H1 (cell line): ENCODE results near the gene FBXL12. TPM values are rescaled to one million over a fixed set of nuclear protein-coding genes. Genes with fewer than 3 reads are reported as not detected.

ENCODE experiments used
- CTCF ChIA-PET: fragments of 300-600 bp; sonication (Branson Sonifier 250); formaldehyde crosslinking; loops from one replicate; lab custom pipeline; 2021; ENCODE audit not compliant: partially characterized antibody; lab: Charles Lee
- POLR2A ChIA-PET: fragments of 300-600 bp; sonication (Branson Sonifier 250); formaldehyde crosslinking; loops from one replicate; lab custom pipeline; 2021; ENCODE audit warnings: inconsistent platforms; ENCODE audit not compliant: partially characterized antibody; lab: Charles Lee
- DNase-seq, 2 experiments: peaks; one replicate each; pipeline versions ENCODE4 v3.0.0 to v3.0.0-alpha.2; 2010 to 2022; ENCODE audit warnings: low spot score in 2 of 2, low read depth in 1 of 2, mixed read lengths in 1 of 2
- FAIRE-seq: peaks from 2 replicates; lab custom pipeline; 2011; peaks lifted over from hg19 to GRCh38; lab: Jason Lieb, UNC
- H2AFZ ChIP-seq: 2 replicates; pipeline ENCODE4 v1.8.1; 2012; ENCODE audit warnings: low read length, inconsistent platforms
- H2AK5ac ChIP-seq: 2 replicates; pipeline ENCODE4 v1.6.1; 2013; ENCODE audit warnings: low read depth, low read length
- H2BK120ac ChIP-seq: replicated peaks from 2 replicates; pipeline ENCODE3; 2013; ENCODE audit warnings: low read depth, low read length, inconsistent platforms
- H2BK12ac ChIP-seq: 2 replicates; pipeline ENCODE4 v1.6.1; 2013; ENCODE audit warnings: low read depth, low read length
- H2BK15ac ChIP-seq: 2 replicates; pipeline ENCODE4 v1.6.1; 2013; ENCODE audit warnings: low read length
- H2BK20ac ChIP-seq: 2 replicates; pipeline ENCODE4 v1.6.1; 2013; ENCODE audit warnings: low read length
- H2BK5ac ChIP-seq: 2 replicates; pipeline ENCODE4 v1.6.1; 2013; ENCODE audit warnings: low read depth, low read length
- H3K14ac ChIP-seq: 2 replicates; pipeline ENCODE4 v1.6.1; 2013; ENCODE audit warnings: inconsistent platforms; ENCODE audit not compliant: insufficient read length
- H3K18ac ChIP-seq: 2 replicates; pipeline ENCODE4 v1.6.1; 2013; ENCODE audit warnings: low read length; ENCODE audit errors: extremely low read depth
- H3K23ac ChIP-seq: 2 replicates; pipeline ENCODE4 v1.6.1; 2013; ENCODE audit warnings: inconsistent platforms; ENCODE audit not compliant: insufficient read length
- H3K23me2 ChIP-seq: 2 replicates; pipeline ENCODE4 v1.6.1; 2013; ENCODE audit warnings: low read depth, low read length
- H3K27ac ChIP-seq: 2 replicates; pipeline ENCODE4 v1.6.1; 2011; ENCODE audit warnings: low read depth, low read length, inconsistent platforms
- H3K27me3 ChIP-seq, 4 experiments: replicated peaks in 1 of 4; 1 replicate in 1 of 4; 2 replicates in 3 of 4; pipeline versions ENCODE4 v1.6.1 to v1.8.1; 2011 to 2013; ENCODE audit warnings: low read length in 3 of 4, mild to moderate bottlenecking in 3 of 4, inconsistent platforms in 2 of 4, mixed read lengths in 2 of 4, moderate library complexity in 1 of 4; ENCODE audit not compliant: control insufficient read depth in 3 of 4, insufficient read depth in 3 of 4; ENCODE audit errors: extremely low read depth in 1 of 4
- H3K36me3 ChIP-seq, 4 experiments: 2 replicates each; pipeline versions ENCODE4 v1.6.1 to v1.8.1; 2011 to 2013; ENCODE audit warnings: mild to moderate bottlenecking in 4 of 4, low read length in 3 of 4, moderate library complexity in 2 of 4, control low read depth in 1 of 4, inconsistent platforms in 1 of 4; ENCODE audit not compliant: insufficient read depth in 4 of 4, control insufficient read depth in 2 of 4
- H3K4ac ChIP-seq: replicated peaks from 2 replicates; pipeline ENCODE3; 2013; ENCODE audit warnings: low read length, low read depth, mixed read lengths, inconsistent platforms; ENCODE audit not compliant: insufficient read length
- H3K4me1 ChIP-seq, 4 experiments: replicated peaks in 1 of 4; 1 replicate in 1 of 4; 2 replicates in 3 of 4; pipeline versions ENCODE4 v1.6.1 to v1.8.1; 2011 to 2013; ENCODE audit warnings: low read length in 3 of 4, inconsistent platforms in 2 of 4, mixed read lengths in 1 of 4; ENCODE audit not compliant: insufficient read depth in 4 of 4, control insufficient read depth in 3 of 4
- H3K4me2 ChIP-seq, 2 experiments: 2 replicates each; pipeline versions ENCODE4 v1.6.1 to v1.8.1; 2011 to 2013; ENCODE audit warnings: low read depth in 2 of 2, low read length in 2 of 2, control low read depth in 1 of 2, inconsistent platforms in 1 of 2, mild to moderate bottlenecking in 1 of 2; ENCODE audit not compliant: insufficient read depth in 1 of 2
- H3K4me3 ChIP-seq, 4 experiments: fragments of 200-600, 300-600 bp in 1 of 4; sonication (generic), shearing (Covaris generic), sonication (Bioruptor Twin) in 1 of 4; 2 replicates each; pipeline versions ENCODE4 v1.5.1 to v1.8.1; 2011 to 2016; ENCODE audit warnings: low read length in 4 of 4, low read depth in 3 of 4, control low read depth in 2 of 4, inconsistent platforms in 2 of 4, mild to moderate bottlenecking in 2 of 4, mixed read lengths in 1 of 4, moderate library complexity in 1 of 4; ENCODE audit not compliant: insufficient read depth in 2 of 4; ENCODE audit errors: extremely low read depth in 1 of 4
- H3K56ac ChIP-seq: replicated peaks from 2 replicates; pipeline ENCODE3; 2013; ENCODE audit warnings: low read depth, mild to moderate bottlenecking, mixed read lengths, low read length, inconsistent platforms; ENCODE audit not compliant: insufficient read length
- H3K79me1 ChIP-seq: 2 replicates; pipeline ENCODE4 v1.6.1; 2013; ENCODE audit warnings: low read depth, low read length, control low read depth
- H3K79me2 ChIP-seq, 2 experiments: 2 replicates each; pipeline versions ENCODE4 v1.6.1 to v1.8.1; 2012 to 2013; ENCODE audit warnings: low read length in 2 of 2, mild to moderate bottlenecking in 2 of 2, inconsistent platforms in 1 of 2; ENCODE audit not compliant: insufficient read depth in 2 of 2, control insufficient read depth in 1 of 2
- H3K9ac ChIP-seq, 4 experiments: replicated peaks in 1 of 4; 1 replicate in 1 of 4; 2 replicates in 3 of 4; pipeline versions ENCODE4 v1.6.1 to v1.8.1; 2011 to 2013; ENCODE audit warnings: low read depth in 3 of 4, low read length in 3 of 4, control low read depth in 2 of 4, mild to moderate bottlenecking in 2 of 4, moderate library complexity in 2 of 4, inconsistent platforms in 1 of 4; ENCODE audit errors: extremely low read depth in 1 of 4
- H3K9me3 ChIP-seq, 2 experiments: 2 replicates each; pipeline versions ENCODE4 v1.6.1 to v1.8.1; 2012 to 2013; ENCODE audit warnings: mild to moderate bottlenecking in 2 of 2, moderate library complexity in 2 of 2, control low read depth in 1 of 2, inconsistent platforms in 1 of 2, low read depth in 1 of 2, low read length in 1 of 2, mixed read lengths in 1 of 2; ENCODE audit not compliant: insufficient read depth in 2 of 2
- H4K20me1 ChIP-seq, 2 experiments: replicated peaks in 1 of 2; 2 replicates each; pipeline versions ENCODE3 to v1.8.1; 2011 to 2013; ENCODE audit warnings: inconsistent platforms in 2 of 2, low read length in 2 of 2, mild to moderate bottlenecking in 1 of 2; ENCODE audit not compliant: insufficient read depth in 2 of 2, control insufficient read depth in 1 of 2
- H4K5ac ChIP-seq: 2 replicates; pipeline ENCODE4 v1.6.1; 2013; ENCODE audit warnings: low read length, low read depth, mixed read lengths, inconsistent platforms; ENCODE audit not compliant: insufficient read length
- H4K8ac ChIP-seq: 2 replicates; pipeline ENCODE4 v1.8.0; 2013; ENCODE audit warnings: mild to moderate bottlenecking, moderate library complexity, low read length, inconsistent platforms; ENCODE audit not compliant: insufficient read depth; ENCODE audit errors: extremely low read depth
- H4K91ac ChIP-seq: replicated peaks from 2 replicates; pipeline ENCODE3; 2013; ENCODE audit warnings: low read length, mixed read lengths, inconsistent platforms; ENCODE audit not compliant: insufficient read length
- EZH2 ChIP-seq: fragments of 200-600 bp; sonication (generic); IDR thresholded peaks from 2 replicates; pipeline ENCODE4 v1.7.1; 2012; ENCODE audit warnings: low read depth, mild to moderate bottlenecking, moderate library complexity, low read length, inconsistent platforms; ENCODE audit not compliant: severe bottlenecking
- HDAC6 ChIP-seq: IDR thresholded peaks from one replicate; pipeline ENCODE4 v1.7.1; 2012; ENCODE audit warnings: low read depth, mild to moderate bottlenecking, inconsistent platforms, low read length, moderate library complexity
- KDM1A ChIP-seq: fragments of 200-600, 300-600 bp; sonication (generic); IDR thresholded peaks from 2 replicates; pipeline ENCODE4 v1.7.1; 2016; ENCODE audit warnings: mild to moderate bottlenecking, low read length, borderline replicate concordance
- NANOG ChIP-seq: IDR thresholded peaks from 2 replicates; pipeline ENCODE4 v1.6.1; 2011; ENCODE audit warnings: low read length, low read depth, mild to moderate bottlenecking, inconsistent platforms; ENCODE audit not compliant: insufficient read depth, poor library complexity, severe bottlenecking
- RNF2 ChIP-seq: fragments of 200-900, 300-1000 bp; sonication (generic); IDR thresholded peaks from 2 replicates; pipeline ENCODE4 v1.7.1; 2016; ENCODE audit warnings: borderline replicate concordance, low read depth, mild to moderate bottlenecking, antibody characterized with exemption, low read length; ENCODE audit not compliant: poor library complexity, severe bottlenecking; ENCODE audit errors: missing control alignments
- RXRA ChIP-seq: IDR thresholded peaks from 2 replicates; pipeline ENCODE4 v1.6.1; 2011; ENCODE audit warnings: low read depth, mild to moderate bottlenecking, low read length, moderate library complexity; ENCODE audit not compliant: insufficient read depth
- WGBS, 2 experiments: shearing (Covaris generic) in 1 of 2; methylation state at CpG; one replicate each; pipeline versions ENCODE4 v1.1.6 to v1.1.7; 2013 to 2015; ENCODE audit warnings: low lambda C conversion rate in 2 of 2, mixed read lengths in 2 of 2, inconsistent platforms in 1 of 2, low coverage in 1 of 2, missing lambda C conversion rate in 1 of 2; ENCODE audit not compliant: insufficient replicate concordance in 2 of 2, insufficient coverage in 1 of 2, insufficient read length in 1 of 2; ENCODE audit errors: extremely low coverage in 1 of 2, missing lambda C conversion rate in 1 of 2; 5-methylcytosine and 5-hydroxymethylcytosine counted together
- polyA plus RNA-seq, 7 experiments: library from polyadenylated mRNA; depleted of rRNA in 3 of 7; stranded (reverse) in 5 of 7; unstranded in 2 of 7; fragments of >200 nt in 5 of 7; fragments of 200-250 nt in 2 of 7; gene quantifications; 1 replicate in 5 of 7; 2 replicates in 1 of 7; 4 replicates in 1 of 7; pipeline versions ENCODE4 v1.2.1 to v1.2.3, GENCODE V29; 2011 to 2013; ENCODE audit warnings: missing spikeins in 2 of 7, mixed read lengths in 2 of 7
- total RNA-seq: library from RNA; stranded (reverse); fragmentation: NEBNext Ultra II Directional; extraction: Animal tissue kit (Norgen Biotek cat#: 25700); gene quantifications from 2 replicates; pipeline ENCODE4 v1.2.1, GENCODE V29; 2021
- TF ChIP-seq, protein P1 (sequence below): IDR thresholded peaks from 2 replicates; pipeline ENCODE4 v1.6.1; 2011; ENCODE audit warnings: low read length, improper control_type of control experiment
- TF ChIP-seq, protein P2 (sequence below): IDR thresholded peaks from 2 replicates; pipeline ENCODE4 v1.6.1; 2011; ENCODE audit warnings: low read depth, mild to moderate bottlenecking, low read length; ENCODE audit not compliant: insufficient read depth

The FBXL12 gene
- total and polyA plus RNA-seq, 2 of the 8 experiments (the other 6 are each of a cell fraction or from before 2014, with no cell fraction given) = 24.6 to 62.3 TPM

DNA sequence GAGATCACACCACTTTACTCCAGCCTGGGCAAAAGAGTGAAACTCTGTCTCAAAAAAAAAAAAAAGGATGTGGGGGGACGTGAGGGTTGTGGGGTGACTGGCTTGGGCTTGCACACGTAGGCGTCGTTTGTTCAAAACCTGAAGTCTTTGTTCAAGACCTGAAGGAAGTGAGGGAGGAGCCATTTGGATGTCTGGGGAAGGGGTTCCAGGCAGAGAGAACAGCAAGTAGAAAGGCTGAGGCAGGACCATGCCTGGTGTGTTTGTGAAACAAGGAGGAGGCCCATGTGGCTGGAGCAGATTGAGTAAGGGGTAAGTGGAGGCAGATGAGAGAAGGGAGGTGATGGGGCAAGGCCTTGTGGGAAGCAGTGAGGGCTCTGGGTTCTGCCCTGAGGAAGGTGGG lies 44.1 kb upstream of the FBXL12 start:
- no peak overlapping the region for H3K14ac ChIP-seq
- H3K4ac ChIP-seq = no peak overlapping the region
- peak overlapping the region; percentile 16; the same call in 1 of the 2 replicates for H2BK15ac ChIP-seq
- no peak overlapping the region for H4K91ac ChIP-seq
- WGBS, 2 experiments = 94% methylated on average over 4 of the region's 4 CpGs; no CpG with 5 or more reads in 1 of the 2 experiments
- H3K9ac ChIP-seq = no peak overlapping the region
- TF ChIP-seq RXRA (no peak), KDM1A (peak; percentile 24; the same call in 1 of the 2 replicates), NANOG (no peak), RNF2 (no peak), EZH2 (no peak), HDAC6 (no peak)
- TF ChIP-seq, protein P1, sequence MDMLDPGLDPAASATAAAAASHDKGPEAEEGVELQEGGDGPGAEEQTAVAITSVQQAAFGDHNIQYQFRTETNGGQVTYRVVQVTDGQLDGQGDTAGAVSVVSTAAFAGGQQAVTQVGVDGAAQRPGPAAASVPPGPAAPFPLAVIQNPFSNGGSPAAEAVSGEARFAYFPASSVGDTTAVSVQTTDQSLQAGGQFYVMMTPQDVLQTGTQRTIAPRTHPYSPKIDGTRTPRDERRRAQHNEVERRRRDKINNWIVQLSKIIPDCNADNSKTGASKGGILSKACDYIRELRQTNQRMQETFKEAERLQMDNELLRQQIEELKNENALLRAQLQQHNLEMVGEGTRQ = no peak
- TF ChIP-seq, protein P2, sequence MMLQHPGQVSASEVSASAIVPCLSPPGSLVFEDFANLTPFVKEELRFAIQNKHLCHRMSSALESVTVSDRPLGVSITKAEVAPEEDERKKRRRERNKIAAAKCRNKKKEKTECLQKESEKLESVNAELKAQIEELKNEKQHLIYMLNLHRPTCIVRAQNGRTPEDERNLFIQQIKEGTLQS = no peak
- H3K9me3 ChIP-seq = no peaks in the 10 kb centered on the region
- no peak overlapping the region for H2BK12ac ChIP-seq
- no peak overlapping the region for H3K4me2 ChIP-seq
- H2AFZ ChIP-seq = no peak overlapping the region
- no peak overlapping the region for H4K5ac ChIP-seq
- no peak overlapping the region for H2BK120ac ChIP-seq
- no peak overlapping the region for H3K18ac ChIP-seq
- no peaks in the 10 kb centered on the region for H3K79me2 ChIP-seq
- H3K36me3 ChIP-seq = no peaks in the 10 kb centered on the region; a peak in 1 of 8 replicates
- peaks cover 2% of the 10 kb centered on the region; the same call in 1 of the 2 replicates for H3K79me1 ChIP-seq
- H4K20me1 ChIP-seq = peaks cover 1 to 2% of the 10 kb centered on the region in 2 experiments
- no peak overlapping the region for H3K4me3 ChIP-seq
- ChIA-PET CTCF (interaction anchor here (0.6 to 2.1 kb wide), 4 partner anchors 10 to 1511 kb away, joined by 3 to 11 read pairs (median 4); partner anchors contain the start of gene SWSAP1), POLR2A (interaction anchor here (0.6 kb wide), 2 partner anchors 13 to 95 kb away, joined by 4 read pairs; no protein-coding TSS in a partner anchor)
- H3K23ac ChIP-seq = no peak overlapping the region
- no peak overlapping the region for H3K56ac ChIP-seq
- no peaks in the 10 kb centered on the region for H3K27me3 ChIP-seq
- H3K27ac ChIP-seq = no peak overlapping the region
- no peak for FAIRE-seq
- DNase-seq = no peak
- peaks cover 0 to 7% (median 4%) of the 10 kb centered on the region in 4 experiments; a peak in 4 of 7 replicates for H3K4me1 ChIP-seq
- H2AK5ac ChIP-seq = no peak overlapping the region
- H3K23me2 ChIP-seq = no peaks in the 10 kb centered on the region
- no peak overlapping the region for H4K8ac ChIP-seq
- no peak overlapping the region for H2BK5ac ChIP-seq
- H2BK20ac ChIP-seq = no peak overlapping the region
